Measurements from ENCODE around the gene MBNL1.

Gene MBNL1

GRCh38 chr3:152461460-152461859 is 192.7 kb downstream of the MBNL1 start:
- Histone ChIP-seq H3F3A (ENCODE audit: insufficient read depth, low read length) (peaks cover 7% of the 10 kb centered on the region; the same call in 1 of the 2 replicates), H3K27me3 (replicated peaks; ENCODE audit: insufficient read depth, low read length) (no peaks in the 10 kb centered on the region)

GRCh38 chr3:152466784-152467183 is 198.1 kb downstream of the MBNL1 start:
- Histone ChIP-seq H3K36me3 (replicated peaks; ENCODE audit: insufficient read depth, low read length) (no peaks in the 10 kb centered on the region; the same call in 1 of the 2 replicates), H3F3A (ENCODE audit: insufficient read depth, low read length) (peaks cover 10% of the 10 kb centered on the region; the same call in 1 of the 2 replicates), H3K27me3 (replicated peaks; ENCODE audit: insufficient read depth, low read length) (no peaks in the 10 kb centered on the region), H3K4me1 (ENCODE audit: low read length) (no peaks in the 10 kb centered on the region), H3K9ac (ENCODE audit: low read length) (no peak overlapping the region), H3K4me2 (ENCODE audit: low read depth, low read length) (no peak overlapping the region), H3K79me2 (ENCODE audit: low read length) (no peaks in the 10 kb centered on the region), H2AFZ (ENCODE audit: low read length) (no peak overlapping the region), H3K4me3 (ENCODE audit: low read length) (no peak overlapping the region), H4K20me1 (ENCODE audit: insufficient read depth, low read length) (no peaks in the 10 kb centered on the region; the same call in 1 of the 2 replicates), H3K9me2 (replicated peaks; ENCODE audit: insufficient read depth, low read length) (no peaks in the 10 kb centered on the region), H3K9me3 (replicated peaks; ENCODE audit: insufficient read depth, low read length) (no peaks in the 10 kb centered on the region), H3K27ac (ENCODE audit: low read length) (no peak overlapping the region)
- DNase-seq = peak; percentile 36
- no peak for TF ChIP-seq EZH2 (optimal IDR thresholded peaks at IDR 0.05; ENCODE audit: low read depth, low read length)
- TF ChIP-seq CTCF (IDR thresholded peaks at IDR 0.05; ENCODE audit: low read length) = peak; percentile 55

More at GRCh38 chr3:152461460-152461859, 192.7 kb downstream of the MBNL1 start:
- Histone ChIP-seq H2AFZ (ENCODE audit: low read length) (no peak overlapping the region), H3K36me3 (replicated peaks; ENCODE audit: insufficient read depth, low read length) (no peaks in the 10 kb centered on the region; the same call in 1 of the 2 replicates), H3K9me3 (replicated peaks; ENCODE audit: insufficient read depth, low read length) (no peaks in the 10 kb centered on the region), H3K4me2 (ENCODE audit: low read depth, low read length) (no peak overlapping the region), H3K9ac (ENCODE audit: low read length) (no peak overlapping the region), H3K79me2 (ENCODE audit: low read length) (peaks cover 15% of the 10 kb centered on the region; the same call in 1 of the 2 replicates), H3K27ac (ENCODE audit: low read length) (no peak overlapping the region), H4K20me1 (ENCODE audit: insufficient read depth, low read length) (no peaks in the 10 kb centered on the region; the same call in 1 of the 2 replicates), H3K9me2 (replicated peaks; ENCODE audit: insufficient read depth, low read length) (no peaks in the 10 kb centered on the region), H3K4me3 (ENCODE audit: low read length) (no peak overlapping the region), H3K4me1 (ENCODE audit: low read length) (no peaks in the 10 kb centered on the region)
- DNase-seq = no peak
- TF ChIP-seq EZH2phosphoT487 (IDR thresholded peaks at IDR 0.05; ENCODE audit: low read length) = no peak

GRCh38 chr3:152469248-152470025 is 200.7 kb downstream of the MBNL1 start:
- H3K9me3 ChIP-seq (replicated peaks; ENCODE audit: insufficient read depth, low read length) = no peaks in the 10 kb centered on the region
- H3K9ac ChIP-seq (ENCODE audit: low read length) = no peak overlapping the region
- no peaks in the 10 kb centered on the region; the same call in 1 of the 2 replicates for H3K36me3 ChIP-seq (replicated peaks; ENCODE audit: insufficient read depth, low read length)
- no peak for DNase-seq
- no peak for TF ChIP-seq EZH2phosphoT487 (IDR thresholded peaks at IDR 0.05; ENCODE audit: low read length)
- TF ChIP-seq EZH2 (optimal IDR thresholded peaks at IDR 0.05; ENCODE audit: low read depth, low read length) = no peak
- TF ChIP-seq CTCF (IDR thresholded peaks at IDR 0.05; ENCODE audit: low read length) = no peak
- H2AFZ ChIP-seq (ENCODE audit: low read length) = no peak overlapping the region
- H3K4me2 ChIP-seq (ENCODE audit: low read depth, low read length) = no peak overlapping the region
- no peak overlapping the region for H3K4me3 ChIP-seq (ENCODE audit: low read length)
- H3K9me2 ChIP-seq (replicated peaks; ENCODE audit: insufficient read depth, low read length) = no peaks in the 10 kb centered on the region
- H3K79me2 ChIP-seq (ENCODE audit: low read length) = no peaks in the 10 kb centered on the region
- H3K27ac ChIP-seq (ENCODE audit: low read length) = no peak overlapping the region
- H4K20me1 ChIP-seq (ENCODE audit: insufficient read depth, low read length) = no peaks in the 10 kb centered on the region; the same call in 1 of the 2 replicates
- peaks cover 15% of the 10 kb centered on the region; the same call in 1 of the 2 replicates for H3F3A ChIP-seq (ENCODE audit: insufficient read depth, low read length)
- no peaks in the 10 kb centered on the region for H3K27me3 ChIP-seq (replicated peaks; ENCODE audit: insufficient read depth, low read length)
- H3K4me1 ChIP-seq (ENCODE audit: low read length) = no peaks in the 10 kb centered on the region

GRCh38 chr3:152470095-152470494 is 201.4 kb downstream of the MBNL1 start:
- H2AFZ ChIP-seq (ENCODE audit: low read length) = no peak overlapping the region
- no peaks in the 10 kb centered on the region for H3K79me2 ChIP-seq (ENCODE audit: low read length)
- H3K36me3 ChIP-seq (replicated peaks; ENCODE audit: insufficient read depth, low read length) = no peaks in the 10 kb centered on the region
- no peaks in the 10 kb centered on the region for H3K4me1 ChIP-seq (ENCODE audit: low read length)
- H3K27me3 ChIP-seq (replicated peaks; ENCODE audit: insufficient read depth, low read length) = no peaks in the 10 kb centered on the region
- no peaks in the 10 kb centered on the region; the same call in 1 of the 2 replicates for H4K20me1 ChIP-seq (ENCODE audit: insufficient read depth, low read length)
- H3K4me2 ChIP-seq (ENCODE audit: low read depth, low read length) = no peak overlapping the region
- H3K9me2 ChIP-seq (replicated peaks; ENCODE audit: insufficient read depth, low read length) = no peaks in the 10 kb centered on the region
- no peak for DNase-seq
- no peaks in the 10 kb centered on the region for H3K9me3 ChIP-seq (replicated peaks; ENCODE audit: insufficient read depth, low read length)
- TF ChIP-seq EZH2phosphoT487 (IDR thresholded peaks at IDR 0.05; ENCODE audit: low read length) (no peak), EZH2 (optimal IDR thresholded peaks at IDR 0.05; ENCODE audit: low read depth, low read length) (no peak), CTCF (IDR thresholded peaks at IDR 0.05; ENCODE audit: low read length) (no peak)
- peaks cover 15% of the 10 kb centered on the region; the same call in 1 of the 2 replicates for H3F3A ChIP-seq (ENCODE audit: insufficient read depth, low read length)
- H3K4me3 ChIP-seq (ENCODE audit: low read length) = no peak overlapping the region
- H3K9ac ChIP-seq (ENCODE audit: low read length) = no peak overlapping the region
- H3K27ac ChIP-seq (ENCODE audit: low read length) = no peak overlapping the region
